AG04449 (cell line): Measurements from ENCODE around the gene GALNT16.

Experiments
- CTCF ChIA-PET: fragments of 350-600 bp; formaldehyde crosslinking; extraction: SDS; loops from one replicate; lab custom pipeline; 2021; ENCODE audit warnings: antibody characterized with exemption; lab: Yijun Ruan, JAX
- POLR2A ChIA-PET: fragments of 400-600, 350-600 bp; formaldehyde crosslinking; extraction: SDS; loops from one replicate; lab custom pipeline; 2020; ENCODE audit warnings: antibody characterized with exemption, inconsistent platforms; lab: Yijun Ruan, JAX
- DNase-seq: peaks from one replicate; pipeline ENCODE4 v3.0.0-alpha.2; 2010; ENCODE audit warnings: low read depth, low spot score
- H3K4me3 ChIP-seq: 2 replicates; pipeline ENCODE4 v1.5.1; 2011; ENCODE audit warnings: low read depth, mild to moderate bottlenecking, control low read depth, low read length
- CTCF ChIP-seq: IDR thresholded peaks from one replicate; pipeline ENCODE4 v1.5.1; 2011; ENCODE audit warnings: mild to moderate bottlenecking, moderate library complexity, low read length, control low read depth, inconsistent platforms; ENCODE audit not compliant: insufficient read depth; ENCODE audit errors: missing control alignments

The GALNT16 gene

GRCh38 chr14:69357544-69358200, 97.7 kb downstream of the GALNT16 start:
- no peak overlapping the region for H3K4me3 ChIP-seq
- TF ChIP-seq CTCF, result no peak
- no peak for DNase-seq
- POLR2A ChIA-PET, result no interaction called here
- CTCF ChIA-PET, result interaction anchor here (0.7 to 5.8 kb wide), 6 partner anchors 8 to 228 kb away, joined by 3 to 37 read pairs (median 6); no protein-coding TSS in a partner anchor

GRCh38 chr14:69358233-69358963, 98.4 kb downstream of the GALNT16 start:
- ChIA-PET CTCF (interaction anchor here (1.7 to 5.8 kb wide), 4 partner anchors 11 to 228 kb away, joined by 4 to 37 read pairs (median 14); no protein-coding TSS in a partner anchor), POLR2A (no interaction called here)
- no peak for DNase-seq
- TF ChIP-seq CTCF, result no peak
- no peak overlapping the region for H3K4me3 ChIP-seq

- CTCF ChIA-PET, result interaction anchor here (1.8 to 5.8 kb wide), 4 partner anchors 8 to 229 kb away, joined by 5 to 37 read pairs (median 16); no protein-coding TSS in a partner anchor
- no peak for TF ChIP-seq CTCF
- POLR2A ChIA-PET, result no interaction called here
- DNase-seq, result no peak
- H3K4me3 ChIP-seq, result no peak overlapping the region
Observed at GRCh38 chr14:69358966-69359365, 99.0 kb downstream of the GALNT16 start.

- TF ChIP-seq CTCF, result no peak
- ChIA-PET CTCF (interaction anchor here (1.3 to 11.6 kb wide), 8 partner anchors 8 to 207 kb away, joined by 5 to 156 read pairs (median 8); partner anchors contain the start of gene DCAF5), POLR2A (no interaction called here)
- DNase-seq, result no peak
- no peak overlapping the region for H3K4me3 ChIP-seq
Observed at GRCh38 chr14:69360438-69361108, 100.6 kb downstream of the GALNT16 start.

- POLR2A ChIA-PET, result interaction anchor here (0.9 kb wide), 1 partner anchor 46 kb away, joined by 3 read pairs; no protein-coding TSS in a partner anchor
- peak; percentile 84 for TF ChIP-seq CTCF
- H3K4me3 ChIP-seq, result no peak overlapping the region
- no peak for DNase-seq
- CTCF ChIA-PET, result interaction anchor here (0.6 to 11.6 kb wide), 20 partner anchors 12 to 234 kb away, joined by 3 to 156 read pairs (median 4); partner anchors contain the start of gene DCAF5
Observed at GRCh38 chr14:69363055-69363454, 103.1 kb downstream of the GALNT16 start.
